NCI-H1694 (cell line): ENCODE data around the gene ANTKMT.
A peak's percentile ranks its signal among the peaks of the same experiment; 100 is the strongest.

Experiments used
- DNase-seq: peaks from one replicate; lab custom pipeline; 2025; lab: John Stamatoyannopoulos, UW

ANTKMT gene

DNA sequence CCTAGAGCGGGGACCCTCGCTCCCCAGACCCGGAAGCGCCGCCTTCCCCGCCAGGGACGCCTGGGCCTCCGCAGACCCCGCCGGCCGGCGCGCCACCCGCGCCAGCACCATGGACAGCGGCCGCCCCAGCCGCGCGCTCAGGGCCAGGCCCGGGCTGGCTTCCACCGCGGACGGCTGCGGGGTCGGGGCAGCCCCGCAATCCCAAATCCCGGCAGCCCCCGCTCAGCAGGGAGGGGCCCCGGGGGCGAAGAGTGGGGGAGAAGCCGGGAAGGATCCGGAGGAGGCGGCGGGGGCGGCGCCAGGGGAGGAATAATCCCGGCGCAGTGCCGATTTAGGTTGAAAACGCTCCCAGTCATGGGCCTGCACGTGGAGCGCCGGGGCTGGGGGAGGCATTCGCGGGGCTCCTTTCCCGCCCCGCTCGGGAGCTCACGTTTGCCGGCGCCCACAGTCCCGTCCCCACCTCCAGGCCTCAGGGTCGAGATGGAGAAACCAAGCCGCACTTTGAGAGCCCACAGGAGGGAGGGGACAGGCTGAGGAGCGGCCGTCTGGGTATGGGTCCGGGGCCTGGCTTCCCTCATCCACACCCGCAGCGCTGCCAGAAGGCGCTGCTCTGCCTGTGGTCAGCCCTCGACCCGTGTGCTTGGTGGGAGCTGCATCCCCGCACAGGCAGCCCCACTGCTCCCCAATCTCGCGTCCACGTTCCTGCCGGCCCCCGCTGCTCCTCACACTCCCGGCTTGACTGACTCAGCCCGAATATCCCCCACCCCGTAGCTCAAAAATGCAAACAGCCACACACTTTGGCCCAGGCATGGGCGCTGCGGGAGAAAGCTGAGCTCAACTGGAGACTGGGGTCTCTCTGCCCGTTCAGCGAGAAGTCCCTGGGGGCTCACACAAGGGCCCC lies 20.0 kb upstream of the ANTKMT start:
- no peak for DNase-seq

GRCh38 chr16:702341-702740 lies 18.6 kb upstream of the ANTKMT start:
- no peak for DNase-seq

DNA sequence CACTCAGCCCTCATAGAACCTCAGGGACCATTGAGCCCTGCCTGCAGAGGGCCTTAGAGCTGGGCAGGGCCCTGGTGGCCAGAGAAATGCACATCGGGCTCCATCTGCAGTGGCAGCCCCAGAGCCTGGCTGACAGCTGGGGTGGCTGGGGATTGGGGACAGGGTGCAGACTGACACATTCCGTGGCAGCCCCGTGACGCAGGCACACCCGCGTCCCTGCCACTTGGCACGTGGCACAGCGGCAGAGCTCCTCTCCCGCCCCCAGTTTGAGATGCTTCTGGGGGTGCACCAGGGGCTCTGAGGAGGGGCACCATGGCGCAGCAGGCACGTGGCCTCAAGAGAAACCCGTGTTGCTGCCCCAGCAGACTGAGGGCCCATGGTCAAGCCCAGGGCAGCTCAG lies 17.5 kb upstream of the ANTKMT start:
- no peak for DNase-seq

- DNase-seq, result no peak
Observed at GRCh38 chr16:704047-704446, 16.9 kb upstream of the ANTKMT start.

- no peak for DNase-seq
Observed at GRCh38 chr16:704552-705380, 16.2 kb upstream of the ANTKMT start.

DNA sequence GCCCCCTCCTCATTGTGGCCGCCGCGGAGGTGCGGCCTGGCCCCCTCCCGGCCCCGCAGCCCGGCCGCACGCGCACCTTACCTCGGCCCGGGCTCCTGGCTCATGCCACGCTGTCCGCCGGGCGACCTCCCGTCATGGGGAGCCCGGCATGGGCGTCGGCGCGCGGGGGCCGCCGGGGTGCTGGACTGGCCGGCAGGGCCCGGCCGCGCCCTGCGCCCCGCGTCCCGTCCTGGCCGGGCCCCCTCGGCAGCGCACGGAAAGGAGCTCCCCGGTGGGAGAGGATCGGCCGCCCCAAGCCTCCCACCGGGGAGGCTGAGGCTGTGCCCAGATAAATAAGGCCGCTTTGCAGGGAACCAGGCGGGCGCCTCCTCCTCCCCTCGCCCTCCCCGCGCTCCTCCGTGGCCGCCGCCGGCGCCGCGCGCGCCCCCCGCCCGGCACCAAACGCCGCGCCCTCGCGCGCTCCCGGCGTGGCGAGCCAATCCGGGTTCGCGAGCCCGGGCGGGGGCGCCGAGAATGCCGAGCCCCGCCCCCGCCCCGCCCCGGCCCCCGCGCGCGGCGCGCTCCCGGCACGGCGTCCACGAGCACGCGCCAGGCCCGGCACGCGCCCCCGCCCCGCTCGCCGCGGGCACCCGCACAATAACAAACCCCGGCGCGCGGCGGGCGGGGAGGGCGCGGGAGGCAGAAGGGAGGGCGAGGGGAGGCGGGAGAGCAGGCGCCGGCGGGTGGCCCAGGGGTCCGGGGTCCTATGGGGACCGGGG lies 15.3 kb upstream of the ANTKMT start, which contains the start of gene FBXL16:
Gene FBXL16, minus strand, starts transcription at position 371 of the 758 bp plus-strand sequence. CDS start 8,396 bp downstream, outside the sequence.
- DNase-seq, result no peak

- no peak for DNase-seq
Observed at GRCh38 chr16:706189-707061, 14.5 kb upstream of the ANTKMT start.

DNA sequence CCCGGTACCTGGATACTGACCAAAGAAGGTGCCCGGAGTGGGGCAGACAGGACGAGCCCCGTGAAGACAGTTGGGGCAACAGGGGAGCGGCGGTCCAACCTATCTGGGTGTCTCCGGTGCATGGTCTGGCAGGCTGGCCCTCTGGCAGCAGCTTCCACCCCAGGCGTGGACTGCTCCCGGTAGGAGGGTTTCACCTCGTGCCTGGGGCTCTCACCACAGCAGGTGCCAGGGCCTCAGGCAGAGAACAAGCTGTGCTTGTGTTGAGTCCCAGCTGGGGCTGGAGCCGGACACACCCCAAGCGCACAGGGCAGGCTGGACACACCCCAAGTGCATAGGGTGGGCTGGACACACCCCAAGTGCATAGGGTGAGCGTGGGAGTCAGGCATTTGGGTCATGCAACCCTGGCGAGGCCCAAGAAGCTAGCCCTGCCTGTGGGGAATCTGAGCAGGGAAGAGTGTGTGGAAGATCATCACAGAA lies 13.8 kb upstream of the ANTKMT start:
- no peak for DNase-seq

DNA sequence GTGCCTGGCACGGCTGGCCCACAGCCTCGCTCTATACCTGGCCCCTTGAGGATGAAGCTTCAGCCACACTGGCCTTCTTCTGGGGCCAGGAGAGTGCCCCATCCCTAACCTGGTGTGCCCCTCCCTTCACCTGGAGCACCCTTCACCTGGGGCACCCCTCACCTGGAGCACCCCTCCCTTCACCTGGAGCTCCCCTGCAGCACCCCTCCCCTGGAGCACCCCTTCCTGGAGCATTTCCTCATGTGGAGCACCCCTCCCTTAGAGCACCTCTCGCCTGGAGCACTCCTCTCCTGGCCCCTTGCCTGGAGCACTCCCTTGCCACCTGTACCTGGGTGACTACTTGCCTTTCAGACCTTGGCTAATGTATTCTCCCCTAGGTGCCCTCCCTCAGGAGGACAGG lies 12.9 kb upstream of the ANTKMT start:
- DNase-seq, result no peak

GRCh38 chr16:708959-709358 lies 12.0 kb upstream of the ANTKMT start:
- DNase-seq, result no peak

DNA sequence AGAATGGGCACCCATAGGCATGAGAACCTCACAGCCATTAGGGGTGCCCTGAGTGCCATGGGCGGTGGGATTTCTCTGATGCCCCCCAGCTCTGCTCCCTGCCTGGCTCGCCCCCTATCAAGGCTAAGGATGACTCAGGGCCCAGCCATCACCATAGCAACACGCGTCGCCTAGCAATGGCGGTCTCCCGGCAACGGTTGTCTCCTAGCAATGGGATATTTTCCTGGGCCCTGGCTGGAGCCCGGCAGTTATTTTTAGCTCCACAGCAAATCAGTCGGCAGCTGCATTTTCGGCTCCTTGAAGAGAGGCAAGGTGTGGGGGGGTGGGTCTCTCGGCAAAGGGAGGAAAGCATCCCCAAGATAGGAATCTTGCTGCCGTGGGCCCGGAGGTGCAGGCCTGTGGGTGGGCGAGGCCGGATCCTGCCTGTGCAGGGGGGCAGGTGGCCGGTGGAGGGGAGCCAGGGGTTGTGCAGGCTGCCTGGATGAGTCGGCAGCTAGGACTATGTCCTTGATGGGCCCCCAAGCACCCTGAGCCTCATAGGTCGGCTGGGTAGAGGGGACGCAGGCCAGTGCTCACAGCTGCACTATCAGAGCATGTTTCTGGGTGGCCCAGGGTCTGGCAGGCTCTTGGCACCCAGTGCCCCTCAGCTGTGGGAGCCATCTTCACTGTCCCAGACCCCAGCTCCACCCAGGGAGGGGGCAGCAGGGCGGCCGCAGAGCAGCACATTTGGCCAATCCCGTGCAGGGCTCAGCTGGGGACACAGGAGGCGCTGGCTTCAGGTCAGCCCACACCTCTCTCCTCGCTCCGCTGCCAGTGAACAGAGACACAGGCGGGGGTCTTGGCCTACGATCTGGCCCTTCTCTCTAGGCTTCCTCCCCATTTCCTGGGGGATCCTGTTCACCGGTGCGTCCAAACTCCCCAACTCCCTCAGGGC lies 11.1 kb upstream of the ANTKMT start:
- DNase-seq, result peak; percentile 85

DNA sequence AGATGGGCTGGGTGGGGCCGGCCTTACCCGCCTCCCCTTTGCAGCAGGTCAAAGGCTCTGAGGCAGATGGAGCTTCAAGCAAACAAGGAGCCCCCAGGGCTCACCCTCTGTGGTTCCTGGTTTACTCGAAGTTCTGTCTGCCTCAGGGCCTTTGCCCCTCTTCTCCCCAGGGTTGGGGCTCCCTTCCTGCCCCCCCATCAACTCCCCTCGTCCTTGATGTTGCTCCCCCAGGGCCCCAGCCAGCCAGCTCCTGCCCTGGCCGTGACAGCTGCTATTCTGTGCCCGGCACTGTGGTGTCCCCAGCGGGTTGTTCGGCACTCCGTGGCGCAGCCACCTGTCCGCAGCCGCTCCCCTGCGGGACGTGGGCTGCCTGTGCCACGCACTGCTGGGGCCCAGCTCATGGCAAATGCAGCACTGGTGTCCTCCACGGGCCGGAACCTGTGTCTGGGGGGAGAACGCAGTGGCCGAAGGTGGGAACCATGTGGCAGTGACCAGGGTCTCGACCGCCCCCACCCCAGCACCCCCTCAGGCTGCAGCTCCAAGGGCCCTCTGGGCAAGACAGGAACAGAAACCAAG lies 10.4 kb upstream of the ANTKMT start:
- no peak for DNase-seq

DNA sequence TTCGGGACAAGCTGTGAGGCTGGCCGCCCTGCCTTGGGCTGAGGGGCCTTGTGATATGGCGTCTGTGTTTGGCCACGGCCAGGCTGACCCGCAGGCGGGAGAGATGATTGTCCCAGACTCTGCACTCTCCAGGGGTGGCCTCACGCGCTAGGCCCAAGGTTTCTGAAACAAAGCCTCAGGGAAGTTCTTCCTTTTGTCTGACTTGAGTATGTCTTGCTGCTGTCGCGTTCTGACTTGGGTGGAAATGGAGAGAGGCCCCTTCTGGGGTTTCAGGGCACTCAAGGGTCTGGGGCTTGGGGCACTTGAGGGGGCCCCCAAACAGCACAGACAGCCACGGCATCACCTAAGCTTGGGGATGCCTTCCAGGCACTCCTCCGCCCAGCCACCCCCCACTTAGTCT lies 9.9 kb upstream of the ANTKMT start:
- no peak for DNase-seq

- no peak for DNase-seq
Observed at GRCh38 chr16:711548-712320, 9.2 kb upstream of the ANTKMT start.

GRCh38 chr16:712740-713250 lies 8.2 kb upstream of the ANTKMT start:
- peak; percentile 44 for DNase-seq

DNA sequence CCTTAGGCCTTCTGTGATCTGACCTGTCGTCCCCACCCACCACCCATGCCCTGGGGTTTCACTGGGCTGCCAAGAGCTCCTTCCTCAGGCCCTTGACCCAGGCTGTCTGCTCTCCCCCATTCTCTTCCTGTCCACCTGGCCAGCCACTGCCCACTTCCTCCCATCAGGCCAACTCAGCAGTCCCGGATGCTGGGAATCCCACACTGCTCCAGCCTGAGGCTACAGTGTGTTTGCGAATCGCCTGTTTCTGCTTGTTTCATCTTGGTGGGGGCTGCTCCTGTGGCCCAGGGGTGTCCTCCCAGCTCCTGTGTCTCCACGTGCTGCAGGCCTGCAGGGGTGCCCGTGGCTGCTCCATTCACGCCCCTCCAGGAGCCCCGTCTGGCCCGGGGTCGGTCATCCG lies 6.9 kb upstream of the ANTKMT start:
- DNase-seq, result no peak

DNA sequence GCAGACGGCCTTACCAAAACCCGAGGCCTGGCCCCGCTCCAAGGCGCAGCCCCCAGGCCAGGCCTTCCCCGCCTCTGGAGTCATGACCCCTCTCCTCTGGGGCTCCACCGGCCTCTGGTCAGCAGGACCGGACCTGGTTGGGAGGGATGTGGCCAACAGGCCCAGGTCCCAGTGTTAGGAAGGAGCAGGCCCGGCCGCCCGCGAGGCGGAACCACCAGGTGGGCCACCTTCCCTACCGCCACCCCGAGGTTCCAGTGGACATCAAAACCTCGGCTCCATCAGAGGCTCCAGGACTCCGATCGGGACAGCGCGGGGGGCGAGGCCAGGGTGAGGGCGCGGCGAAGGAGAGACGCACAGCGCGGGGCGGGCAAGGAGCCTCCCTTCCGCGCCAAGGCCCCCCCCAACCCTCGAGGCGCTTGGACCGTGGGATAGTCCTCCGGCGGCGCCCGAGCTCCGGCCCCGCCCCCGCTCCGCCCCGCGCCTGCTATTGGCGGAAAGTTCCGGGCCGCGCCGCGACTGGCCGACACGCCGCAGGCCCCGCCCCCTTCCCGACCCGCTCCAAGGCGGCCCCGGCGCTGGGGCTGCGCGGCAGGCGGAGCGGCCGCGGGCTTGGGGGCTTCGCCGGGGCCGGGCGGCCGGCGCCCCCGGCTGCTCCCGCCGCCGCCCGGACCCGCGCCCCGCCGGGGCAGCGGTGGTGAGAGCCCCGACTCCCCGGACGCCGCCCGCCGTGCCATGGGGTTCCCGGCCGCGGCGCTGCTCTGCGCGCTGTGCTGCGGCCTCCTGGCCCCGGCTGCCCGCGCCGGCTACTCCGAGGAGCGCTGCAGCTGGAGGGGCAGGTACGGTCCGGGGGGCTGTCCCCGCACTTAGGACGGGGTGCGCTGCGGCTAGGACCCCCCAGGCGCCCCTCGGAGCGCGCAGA lies 6.1 kb upstream of the ANTKMT start, which contains the start of gene METRN:
Gene METRN, plus strand, starts transcription at position 561 of the 919 bp plus-strand sequence. Its CDS starts 172 bp downstream, at position 733.
- DNase-seq, result peak; percentile 30
